ENCODE data around the gene C15orf39.
"Not testable (repeated sequence)": the region's sequence is repeated elsewhere in the genome, so short reads cannot be mapped to it uniquely, and the experiment has no call there.

C15orf39 gene

DNA sequence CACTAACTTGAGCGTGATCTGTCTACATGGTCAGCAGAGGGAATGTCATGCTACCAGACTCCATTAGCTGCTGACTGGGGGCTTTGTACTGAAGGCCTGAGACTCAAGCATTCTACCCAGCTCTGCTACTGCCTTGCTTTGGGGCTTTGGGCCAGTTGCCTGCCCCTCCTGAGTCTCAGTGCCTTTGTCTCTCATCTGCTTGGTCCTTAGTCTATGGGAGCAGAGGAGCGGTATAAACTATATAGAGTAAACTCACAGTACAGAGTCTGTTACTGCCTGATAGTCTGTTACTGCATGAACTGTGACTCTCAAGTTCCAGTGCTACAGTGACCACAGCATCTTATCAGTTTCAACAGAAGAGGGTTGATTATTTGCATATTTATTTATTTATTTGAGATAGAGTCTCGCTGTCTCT lies 38.5 kb upstream of the C15orf39 start:
- Histone ChIP-seq H3K4me1 (ENCODE audit: control insufficient read depth, insufficient read depth, low read length) (peaks cover 3% of the 10 kb centered on the region), H3K36me3 (ENCODE audit: control insufficient read depth, insufficient read depth, low read length) (no peaks in the 10 kb centered on the region), H3K9me3 (ENCODE audit: control insufficient read depth, insufficient read depth, low read length) (no peaks in the 10 kb centered on the region), H3K27me3 (ENCODE audit: control insufficient read depth, insufficient read depth, low read length) (no peaks in the 10 kb centered on the region), H3K9ac (ENCODE audit: low read depth, low read length) (no peak overlapping the region), H3K4me3 (ENCODE audit: low read depth, low read length) (no peak overlapping the region)

DNA sequence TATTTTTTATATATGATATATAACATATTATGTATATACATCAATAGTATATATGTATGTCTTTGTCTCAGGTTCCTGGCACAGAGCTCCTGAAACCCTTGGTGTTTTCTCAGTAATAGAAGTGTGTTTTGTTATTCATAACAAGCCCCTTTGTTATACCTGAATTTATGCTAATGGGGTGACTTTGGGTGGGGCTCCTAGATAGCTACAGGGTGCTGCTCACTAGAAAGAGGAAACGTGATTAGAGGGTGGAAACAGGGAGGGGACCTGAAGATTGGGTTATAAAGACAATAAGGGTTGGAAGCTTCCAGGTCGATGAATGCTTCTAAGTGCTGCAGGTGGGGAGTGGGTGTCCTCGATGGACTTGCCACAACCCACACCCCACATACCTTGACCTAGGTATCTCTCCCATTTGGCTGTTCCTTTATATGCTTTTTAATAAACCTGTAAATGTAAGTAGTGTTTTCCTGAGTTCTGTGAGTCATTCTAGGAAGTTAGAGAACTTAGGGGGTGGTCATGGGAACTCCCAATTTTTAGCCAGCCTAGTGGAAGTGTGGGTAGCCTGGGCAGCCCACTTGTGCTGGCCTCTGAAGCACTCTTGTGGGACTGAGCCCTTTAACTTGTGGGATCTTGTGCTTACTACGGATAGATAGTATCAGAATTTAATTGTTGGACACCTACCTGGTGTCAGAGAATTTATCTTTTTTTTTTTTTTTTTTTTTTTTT lies 36.9 kb upstream of the C15orf39 start:
- H3K9ac ChIP-seq (ENCODE audit: low read depth, low read length): no peak overlapping the region
- no peak overlapping the region for H3K4me3 ChIP-seq (ENCODE audit: low read depth, low read length)
- no peaks in the 10 kb centered on the region for H3K9me3 ChIP-seq (ENCODE audit: control insufficient read depth, insufficient read depth, low read length)
- peaks cover 3% of the 10 kb centered on the region for H3K4me1 ChIP-seq (ENCODE audit: control insufficient read depth, insufficient read depth, low read length)
- H3K36me3 ChIP-seq (ENCODE audit: control insufficient read depth, insufficient read depth, low read length): no peaks in the 10 kb centered on the region
- no peaks in the 10 kb centered on the region for H3K27me3 ChIP-seq (ENCODE audit: control insufficient read depth, insufficient read depth, low read length)

DNA sequence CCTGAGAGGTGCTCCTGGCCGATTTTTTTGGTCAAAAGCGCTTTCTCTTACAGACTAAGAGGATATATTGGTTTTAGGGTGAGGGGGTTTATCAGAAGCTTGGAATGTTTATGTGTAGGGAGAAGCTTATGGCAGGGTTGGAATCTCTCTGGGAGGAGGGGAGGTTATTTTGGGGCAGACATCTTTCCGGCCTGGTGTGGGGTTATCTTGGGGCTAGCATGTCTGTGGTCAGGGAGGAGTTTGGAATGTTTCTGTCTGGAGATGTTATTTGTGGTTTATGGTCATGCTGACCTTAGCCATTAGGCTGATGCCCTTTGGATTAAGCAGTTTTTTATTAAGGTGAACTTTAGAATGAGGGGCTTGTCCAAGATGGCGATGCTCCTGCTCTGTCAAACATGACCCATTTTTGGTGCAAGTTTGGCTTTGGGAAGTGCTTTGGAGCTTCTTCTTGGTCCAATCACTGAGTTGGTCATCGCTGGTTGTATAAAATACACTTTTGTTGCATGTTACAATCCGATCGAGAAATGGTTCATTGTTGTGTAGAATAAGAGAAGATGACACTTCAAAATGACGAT lies 35.1 kb upstream of the C15orf39 start:
- not testable (repeated sequence) for H3K9ac ChIP-seq (ENCODE audit: low read depth, low read length); H3K36me3 ChIP-seq (ENCODE audit: control insufficient read depth, insufficient read depth, low read length); H3K9me3 ChIP-seq (ENCODE audit: control insufficient read depth, insufficient read depth, low read length); H3K27me3 ChIP-seq (ENCODE audit: control insufficient read depth, insufficient read depth, low read length); H3K4me3 ChIP-seq (ENCODE audit: low read depth, low read length); H3K4me1 ChIP-seq (ENCODE audit: control insufficient read depth, insufficient read depth, low read length)

DNA sequence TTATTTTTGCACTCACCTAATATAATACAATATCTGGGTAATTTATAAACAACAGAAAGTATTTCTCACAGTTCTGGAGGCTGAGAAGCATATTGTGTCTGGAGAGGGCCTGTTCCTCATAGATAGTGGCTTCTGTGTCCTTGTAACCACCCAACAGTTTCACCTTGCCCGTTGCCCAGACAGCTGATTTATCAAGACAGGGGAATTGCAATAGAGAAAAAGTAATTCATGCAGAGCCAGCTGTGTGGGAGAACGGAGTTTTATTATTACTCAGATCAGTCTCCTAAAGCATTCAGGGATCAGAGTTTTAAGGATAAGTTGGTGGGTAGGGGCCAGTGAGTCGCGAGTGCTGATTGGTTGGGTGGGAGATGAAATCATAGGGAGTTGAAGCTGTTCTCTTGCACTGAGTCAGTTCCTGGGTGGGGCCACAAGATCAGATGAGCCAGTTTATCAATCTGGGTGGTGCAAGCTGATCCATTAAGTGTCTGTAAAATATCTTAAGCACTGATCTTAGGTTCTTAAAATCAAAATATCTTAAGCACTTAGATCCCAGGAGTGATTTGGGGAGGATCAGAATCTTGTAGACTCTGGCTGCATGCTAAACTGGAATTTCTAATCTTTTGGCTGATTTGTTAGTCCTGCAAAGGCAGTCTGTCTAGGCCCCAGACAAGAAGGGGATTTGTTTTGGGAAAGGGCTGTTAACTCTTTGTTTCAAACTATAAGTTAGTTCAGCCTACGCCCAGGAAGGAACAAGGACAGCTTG lies 33.9 kb upstream of the C15orf39 start:
- H3K36me3 ChIP-seq (ENCODE audit: control insufficient read depth, insufficient read depth, low read length): no peaks in the 10 kb centered on the region
- no peak overlapping the region for H3K9ac ChIP-seq (ENCODE audit: low read depth, low read length)
- H3K27me3 ChIP-seq (ENCODE audit: control insufficient read depth, insufficient read depth, low read length): no peaks in the 10 kb centered on the region
- H3K4me3 ChIP-seq (ENCODE audit: low read depth, low read length): no peak overlapping the region
- H3K9me3 ChIP-seq (ENCODE audit: control insufficient read depth, insufficient read depth, low read length): no peaks in the 10 kb centered on the region
- H3K4me1 ChIP-seq (ENCODE audit: control insufficient read depth, insufficient read depth, low read length): peaks cover 3% of the 10 kb centered on the region

DNA sequence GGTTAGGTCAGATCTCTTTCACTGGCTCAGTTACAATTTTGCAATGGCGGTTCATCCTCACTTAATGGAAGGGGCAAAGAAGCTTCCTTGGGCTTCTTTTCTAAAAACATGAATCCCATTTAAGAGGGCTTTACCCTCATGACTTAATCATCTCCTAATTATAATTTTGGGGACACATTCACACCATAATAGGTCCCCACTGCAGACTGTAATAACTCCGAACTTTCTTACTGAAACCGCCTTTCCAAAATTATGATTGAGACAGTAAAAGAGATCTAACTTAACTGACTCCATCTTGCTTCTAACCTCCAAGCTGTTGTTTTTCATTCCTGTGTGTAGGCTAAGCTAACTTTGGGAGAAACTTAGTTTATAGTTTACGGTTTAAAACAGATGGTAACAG lies 33.3 kb upstream of the C15orf39 start:
- no peaks in the 10 kb centered on the region for H3K9me3 ChIP-seq (ENCODE audit: control insufficient read depth, insufficient read depth, low read length)
- no peak overlapping the region for H3K4me3 ChIP-seq (ENCODE audit: low read depth, low read length)
- H3K9ac ChIP-seq (ENCODE audit: low read depth, low read length): no peak overlapping the region
- H3K36me3 ChIP-seq (ENCODE audit: control insufficient read depth, insufficient read depth, low read length): no peaks in the 10 kb centered on the region
- peaks cover 3% of the 10 kb centered on the region for H3K4me1 ChIP-seq (ENCODE audit: control insufficient read depth, insufficient read depth, low read length)
- no peaks in the 10 kb centered on the region for H3K27me3 ChIP-seq (ENCODE audit: control insufficient read depth, insufficient read depth, low read length)

DNA sequence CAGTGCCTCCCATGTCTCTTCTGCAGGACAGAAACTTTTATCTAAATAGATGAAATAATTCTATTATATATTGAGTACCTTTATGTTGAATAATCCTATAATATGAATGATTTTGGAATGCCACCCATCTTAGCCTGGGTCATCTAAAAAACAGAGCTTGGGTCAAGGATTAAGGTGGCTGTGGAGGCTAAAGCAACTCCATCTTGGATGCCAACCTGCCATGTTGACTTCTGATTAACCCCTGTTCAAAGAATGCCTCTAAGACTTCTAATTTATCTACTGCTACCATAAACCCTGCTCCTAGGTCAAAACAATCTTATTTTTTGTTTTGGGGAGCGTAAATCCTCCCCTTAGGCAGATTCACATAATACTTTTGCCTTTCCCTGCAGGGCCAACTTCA lies 31.5 kb upstream of the C15orf39 start:
- no peaks in the 10 kb centered on the region for H3K36me3 ChIP-seq (ENCODE audit: control insufficient read depth, insufficient read depth, low read length)
- no peaks in the 10 kb centered on the region for H3K9me3 ChIP-seq (ENCODE audit: control insufficient read depth, insufficient read depth, low read length)
- H3K4me1 ChIP-seq (ENCODE audit: control insufficient read depth, insufficient read depth, low read length): no peaks in the 10 kb centered on the region
- H3K27me3 ChIP-seq (ENCODE audit: control insufficient read depth, insufficient read depth, low read length): no peaks in the 10 kb centered on the region
- no peak overlapping the region for H3K9ac ChIP-seq (ENCODE audit: low read depth, low read length)
- no peak overlapping the region for H3K4me3 ChIP-seq (ENCODE audit: low read depth, low read length)

DNA sequence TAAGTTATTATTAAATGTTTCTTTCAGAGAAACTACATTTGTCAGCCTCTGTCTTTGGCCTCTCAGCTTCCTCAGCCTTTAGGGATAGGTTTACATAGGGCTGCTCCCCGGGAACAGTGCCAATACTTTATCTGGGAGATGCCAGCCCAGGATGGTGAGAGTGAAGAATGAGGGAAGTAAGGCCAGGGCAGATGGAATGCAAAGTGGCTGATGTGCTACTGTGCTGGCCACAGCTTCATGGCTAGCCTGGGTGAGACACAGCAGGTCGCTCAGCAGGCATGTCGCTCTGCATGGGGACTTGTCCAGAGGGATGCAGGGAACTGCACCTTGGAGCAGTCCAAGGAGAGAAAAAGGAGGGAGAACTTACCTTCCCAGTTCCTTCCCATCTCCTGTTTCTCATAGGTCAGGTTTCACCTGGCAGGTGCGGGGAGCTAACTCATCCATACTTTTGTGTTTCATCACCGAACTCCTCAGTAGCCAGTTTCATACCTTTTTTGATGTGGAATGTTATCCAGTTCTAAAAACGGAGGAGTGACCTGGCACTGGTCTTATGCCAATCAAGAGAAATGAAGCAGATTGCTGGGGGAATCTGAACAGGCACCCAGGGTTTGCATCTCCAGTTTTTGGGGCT lies 30.9 kb upstream of the C15orf39 start:
- no peaks in the 10 kb centered on the region for H3K36me3 ChIP-seq (ENCODE audit: control insufficient read depth, insufficient read depth, low read length)
- H3K9ac ChIP-seq (ENCODE audit: low read depth, low read length): no peak overlapping the region
- H3K4me3 ChIP-seq (ENCODE audit: low read depth, low read length): no peak overlapping the region
- H3K27me3 ChIP-seq (ENCODE audit: control insufficient read depth, insufficient read depth, low read length): no peaks in the 10 kb centered on the region
- H3K9me3 ChIP-seq (ENCODE audit: control insufficient read depth, insufficient read depth, low read length): no peaks in the 10 kb centered on the region
- H3K4me1 ChIP-seq (ENCODE audit: control insufficient read depth, insufficient read depth, low read length): no peaks in the 10 kb centered on the region

DNA sequence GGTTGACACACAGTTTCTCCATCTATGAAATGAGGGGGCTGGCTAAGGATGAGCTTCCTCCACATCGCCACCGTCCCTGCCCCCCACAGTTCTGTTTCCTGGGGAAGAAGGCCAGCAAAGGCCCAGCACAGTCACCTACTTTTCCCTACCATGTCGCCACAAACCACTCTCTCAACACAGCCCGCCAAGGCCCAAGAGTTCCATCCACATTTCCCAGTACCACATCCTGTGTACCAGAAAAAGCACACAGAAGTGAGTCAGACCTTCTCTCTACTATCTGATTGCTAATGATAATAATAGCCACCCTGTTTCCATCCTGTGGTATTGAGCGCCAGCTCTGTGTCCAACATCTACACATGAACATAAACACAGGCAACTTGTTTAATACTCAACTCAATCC lies 30.3 kb upstream of the C15orf39 start:
- Histone ChIP-seq H3K4me3 (ENCODE audit: low read depth, low read length) (no peak overlapping the region), H3K4me1 (ENCODE audit: control insufficient read depth, insufficient read depth, low read length) (no peaks in the 10 kb centered on the region), H3K9me3 (ENCODE audit: control insufficient read depth, insufficient read depth, low read length) (no peaks in the 10 kb centered on the region), H3K9ac (ENCODE audit: low read depth, low read length) (no peak overlapping the region), H3K36me3 (ENCODE audit: control insufficient read depth, insufficient read depth, low read length) (no peaks in the 10 kb centered on the region), H3K27me3 (ENCODE audit: control insufficient read depth, insufficient read depth, low read length) (no peaks in the 10 kb centered on the region)

DNA sequence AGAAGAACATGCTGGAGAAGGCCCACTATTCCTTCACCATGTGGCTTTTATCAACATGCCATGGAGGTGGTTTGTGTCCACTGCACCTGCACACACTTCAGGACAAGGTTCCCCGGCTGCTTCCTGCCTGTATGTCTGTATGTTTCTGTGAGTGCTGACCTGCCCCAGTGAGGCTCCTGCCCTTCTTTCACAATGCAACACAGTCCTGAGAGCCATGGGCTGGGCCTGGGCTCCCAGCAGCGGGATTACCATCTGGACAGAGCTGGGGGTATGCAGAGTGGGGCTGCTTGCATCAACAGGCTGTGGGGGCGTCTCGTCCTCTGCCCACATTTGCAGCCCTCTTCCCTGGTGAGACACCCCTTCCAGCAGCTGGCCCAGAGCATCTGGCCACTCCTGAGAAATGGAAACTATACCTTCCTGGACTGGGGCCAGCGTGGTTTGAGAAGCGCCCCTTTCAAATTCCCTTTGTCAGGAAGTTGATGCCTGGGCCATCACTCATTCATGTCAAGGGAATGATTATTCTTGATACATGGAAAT lies 29.3 kb upstream of the C15orf39 start:
- Histone ChIP-seq H3K4me1 (ENCODE audit: control insufficient read depth, insufficient read depth, low read length) (peaks cover 2% of the 10 kb centered on the region), H3K4me3 (ENCODE audit: low read depth, low read length) (no peak overlapping the region), H3K9me3 (ENCODE audit: control insufficient read depth, insufficient read depth, low read length) (no peaks in the 10 kb centered on the region), H3K9ac (ENCODE audit: low read depth, low read length) (no peak overlapping the region), H3K36me3 (ENCODE audit: control insufficient read depth, insufficient read depth, low read length) (no peaks in the 10 kb centered on the region), H3K27me3 (ENCODE audit: control insufficient read depth, insufficient read depth, low read length) (no peaks in the 10 kb centered on the region)

DNA sequence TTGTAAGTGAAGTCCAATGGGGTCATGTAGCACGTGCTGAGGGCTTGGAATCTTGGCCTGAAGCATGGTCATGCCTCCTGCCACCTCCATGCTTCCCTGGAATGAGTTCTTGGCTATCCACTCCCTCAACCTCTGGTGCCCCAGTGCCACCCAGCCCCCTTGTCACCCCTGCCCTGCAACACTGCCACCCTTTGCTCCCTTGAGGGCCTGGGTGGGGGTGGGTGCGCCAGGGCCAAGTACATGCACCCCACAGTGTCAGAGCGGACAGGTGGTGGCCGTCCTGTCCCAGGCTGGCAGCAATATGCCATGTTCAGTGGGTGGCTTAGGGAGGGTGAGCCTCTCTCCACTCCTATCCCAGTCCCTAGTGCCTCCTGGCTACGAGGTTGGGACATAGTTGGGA lies 27.6 kb upstream of the C15orf39 start:
- Histone ChIP-seq H3K36me3 (ENCODE audit: control insufficient read depth, insufficient read depth, low read length) (no peaks in the 10 kb centered on the region), H3K27me3 (ENCODE audit: control insufficient read depth, insufficient read depth, low read length) (peaks cover 3% of the 10 kb centered on the region), H3K9me3 (ENCODE audit: control insufficient read depth, insufficient read depth, low read length) (no peaks in the 10 kb centered on the region), H3K9ac (ENCODE audit: low read depth, low read length) (no peak overlapping the region), H3K4me3 (ENCODE audit: low read depth, low read length) (no peak overlapping the region), H3K4me1 (ENCODE audit: control insufficient read depth, insufficient read depth, low read length) (peaks cover 6% of the 10 kb centered on the region)

DNA sequence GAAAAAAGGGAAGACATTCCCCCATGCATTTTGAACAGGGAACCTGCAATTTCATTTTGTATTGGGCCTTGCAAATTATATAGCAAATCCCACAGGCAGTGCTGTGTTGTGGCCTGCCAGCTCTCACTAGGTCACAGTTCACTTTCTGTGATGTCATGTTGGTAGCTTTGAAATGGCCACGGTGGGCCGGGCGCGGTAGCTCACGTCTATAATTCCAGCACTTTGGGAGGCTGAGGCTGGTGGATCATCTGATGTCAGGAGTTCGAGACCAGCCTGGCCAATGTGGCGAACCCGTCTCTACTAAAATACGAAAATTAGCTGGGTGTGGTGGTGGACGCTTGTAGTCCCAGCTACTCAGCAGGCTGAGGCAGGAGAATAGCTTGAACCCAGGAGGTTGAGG lies 27.0 kb upstream of the C15orf39 start:
- Histone ChIP-seq H3K36me3 (ENCODE audit: control insufficient read depth, insufficient read depth, low read length) (no peaks in the 10 kb centered on the region), H3K4me1 (ENCODE audit: control insufficient read depth, insufficient read depth, low read length) (peaks cover 12% of the 10 kb centered on the region), H3K9me3 (ENCODE audit: control insufficient read depth, insufficient read depth, low read length) (no peaks in the 10 kb centered on the region), H3K4me3 (ENCODE audit: low read depth, low read length) (no peak overlapping the region), H3K27me3 (ENCODE audit: control insufficient read depth, insufficient read depth, low read length) (peaks cover 4% of the 10 kb centered on the region), H3K9ac (ENCODE audit: low read depth, low read length) (no peak overlapping the region)

All from iPS-15b (cell line).